ENCODE measurements around the gene CACNA1C. TPM values are rescaled to one million over a fixed set of nuclear protein-coding genes. Genes with fewer than 3 reads are reported as not detected.

The CACNA1C gene
- total and polyA plus RNA-seq, 2 donors (not counting 1 experiment from before 2014, with no cell fraction given) = 0.01 to 0.02 TPM

GRCh38 chr12:2319136-2319535 is 266.3 kb downstream of the CACNA1C start:
- DNase-seq (no peak), ATAC-seq (ENCODE audit: low read depth) (no peak)
- H3K79me2 ChIP-seq (ENCODE audit: control insufficient read depth, insufficient read depth, low read length) = no peaks in the 10 kb centered on the region
- H3K27me3 ChIP-seq (replicated peaks in 1 of 4; ENCODE audit: control extremely low read depth in 1 of 4, control insufficient read depth in 3 of 4, insufficient read depth in 4 of 4, low read length in 3 of 4) = peaks cover 0 to 5% (median 3%) of the 10 kb centered on the region in 4 experiments
- ChIA-PET CTCF (no interaction called here), POLR2A (no interaction called here)
- no peak overlapping the region for H3K27ac ChIP-seq (ENCODE audit: low read length in 2 of 2)
- TF ChIP-seq, protein P1, sequence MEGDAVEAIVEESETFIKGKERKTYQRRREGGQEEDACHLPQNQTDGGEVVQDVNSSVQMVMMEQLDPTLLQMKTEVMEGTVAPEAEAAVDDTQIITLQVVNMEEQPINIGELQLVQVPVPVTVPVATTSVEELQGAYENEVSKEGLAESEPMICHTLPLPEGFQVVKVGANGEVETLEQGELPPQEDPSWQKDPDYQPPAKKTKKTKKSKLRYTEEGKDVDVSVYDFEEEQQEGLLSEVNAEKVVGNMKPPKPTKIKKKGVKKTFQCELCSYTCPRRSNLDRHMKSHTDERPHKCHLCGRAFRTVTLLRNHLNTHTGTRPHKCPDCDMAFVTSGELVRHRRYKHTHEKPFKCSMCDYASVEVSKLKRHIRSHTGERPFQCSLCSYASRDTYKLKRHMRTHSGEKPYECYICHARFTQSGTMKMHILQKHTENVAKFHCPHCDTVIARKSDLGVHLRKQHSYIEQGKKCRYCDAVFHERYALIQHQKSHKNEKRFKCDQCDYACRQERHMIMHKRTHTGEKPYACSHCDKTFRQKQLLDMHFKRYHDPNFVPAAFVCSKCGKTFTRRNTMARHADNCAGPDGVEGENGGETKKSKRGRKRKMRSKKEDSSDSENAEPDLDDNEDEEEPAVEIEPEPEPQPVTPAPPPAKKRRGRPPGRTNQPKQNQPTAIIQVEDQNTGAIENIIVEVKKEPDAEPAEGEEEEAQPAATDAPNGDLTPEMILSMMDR (IDR thresholded peaks at IDR 0.05) = no peak
- no peak for TF ChIP-seq EZH2 (IDR thresholded peaks at IDR 0.05; ENCODE audit: borderline replicate concordance, insufficient read depth, low read depth, low read length, poor library complexity, severe bottlenecking)
- H3K9ac ChIP-seq (ENCODE audit: low read length) = no peak overlapping the region
- no peak overlapping the region for H3K4me2 ChIP-seq (replicated peaks; ENCODE audit: low read depth, low read length, poor library complexity, severe bottlenecking)
- WGBS (ENCODE audit: insufficient coverage) = 98% methylated on average over 10 of the region's 14 CpGs
- H3K36me3 ChIP-seq (replicated peaks in 1 of 2; ENCODE audit: control extremely low read depth in 1 of 2, control insufficient read depth in 1 of 2, extremely low read depth in 1 of 2, insufficient read depth in 2 of 2, low read length in 1 of 2) = no peaks in the 10 kb centered on the region
- intact Hi-C loops (cut with micrococcal nuclease) = no loop called here
- H3K4me1 Mint-ChIP-seq = no peaks in the 10 kb centered on the region
- no peaks in the 10 kb centered on the region for H4K20me1 ChIP-seq (ENCODE audit: control insufficient read depth, insufficient read depth, low read length, poor library complexity, severe bottlenecking)
- H3K9me3 ChIP-seq (ENCODE audit: control extremely low read depth in 1 of 3, control insufficient read depth in 2 of 3, insufficient read depth in 1 of 3, low read length in 2 of 3) = peaks cover 0 to 2% (median 0%) of the 10 kb centered on the region in 3 donors
- H3K4me1 ChIP-seq (ENCODE audit: control insufficient read depth in 2 of 2, insufficient read depth in 2 of 2, low read length in 2 of 2) = no peaks in the 10 kb centered on the region
- no peak overlapping the region for H3K4me3 Mint-ChIP-seq
- H3K27me3 Mint-ChIP-seq = peaks cover 30% of the 10 kb centered on the region
- no peak overlapping the region for H2AFZ ChIP-seq (ENCODE audit: insufficient read depth, low read depth, low read length, poor library complexity, severe bottlenecking)
- no peak overlapping the region for H3K4me3 ChIP-seq (ENCODE audit: control extremely low read depth in 1 of 5, extremely low read depth in 1 of 5, insufficient read depth in 1 of 5, low read depth in 2 of 5, low read length in 4 of 5)
- H3K27ac Mint-ChIP-seq = no peak overlapping the region
- peaks cover 4% of the 10 kb centered on the region for H3K9me3 Mint-ChIP-seq (ENCODE audit: insufficient read depth)

DNA sequence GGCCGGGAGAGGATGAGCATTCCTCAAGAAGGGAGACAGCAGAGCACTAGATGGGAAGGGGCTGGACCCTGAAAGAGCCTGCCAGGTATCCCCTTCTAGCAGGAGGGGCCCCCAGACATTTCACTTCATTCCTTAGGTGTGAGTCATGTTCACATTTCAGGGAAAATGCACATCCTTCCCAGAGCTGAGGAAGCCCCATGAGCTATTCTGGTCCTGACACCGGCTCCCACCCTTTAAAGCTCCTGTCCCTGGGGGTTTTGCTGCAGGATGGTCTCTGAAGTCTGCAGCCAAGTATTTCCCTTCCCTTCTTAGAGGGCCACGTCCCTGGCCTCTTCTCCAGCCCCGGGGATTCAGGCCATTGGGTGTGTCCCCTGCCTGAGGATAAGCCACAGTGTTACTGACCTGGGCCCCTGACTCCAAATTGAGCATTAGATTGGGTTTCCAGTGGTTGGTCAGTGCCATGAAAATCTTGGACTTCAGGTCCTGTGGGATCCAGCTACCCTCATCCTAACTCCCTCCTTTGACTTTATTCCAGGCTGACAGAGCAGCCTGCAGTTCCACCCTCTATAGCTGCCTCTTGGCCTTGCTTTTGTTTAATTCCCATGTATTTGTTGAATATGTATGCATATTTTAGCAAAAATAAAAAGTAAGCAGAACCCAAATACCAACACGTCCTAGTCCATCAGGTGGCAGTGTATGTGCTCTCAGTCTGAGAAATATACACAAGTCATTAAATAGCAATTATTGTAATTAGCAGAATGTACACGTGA is 267.1 kb downstream of the CACNA1C start:
- Histone ChIP-seq H3K4me2 (replicated peaks; ENCODE audit: low read depth, low read length, poor library complexity, severe bottlenecking) (no peak overlapping the region), H3K9me3 (ENCODE audit: control extremely low read depth in 1 of 3, control insufficient read depth in 2 of 3, insufficient read depth in 1 of 3, low read length in 2 of 3) (no peaks in the 10 kb centered on the region), H3K79me2 (ENCODE audit: control insufficient read depth, insufficient read depth, low read length) (no peaks in the 10 kb centered on the region), H2AFZ (ENCODE audit: insufficient read depth, low read depth, low read length, poor library complexity, severe bottlenecking) (no peak overlapping the region), H4K20me1 (ENCODE audit: control insufficient read depth, insufficient read depth, low read length, poor library complexity, severe bottlenecking) (no peaks in the 10 kb centered on the region), H3K27ac (ENCODE audit: low read length in 2 of 2) (no peak overlapping the region), H3K36me3 (replicated peaks in 1 of 2; ENCODE audit: control extremely low read depth in 1 of 2, control insufficient read depth in 1 of 2, extremely low read depth in 1 of 2, insufficient read depth in 2 of 2, low read length in 1 of 2) (no peaks in the 10 kb centered on the region), H3K4me3 (ENCODE audit: control extremely low read depth in 1 of 5, extremely low read depth in 1 of 5, insufficient read depth in 1 of 5, low read depth in 2 of 5, low read length in 4 of 5) (no peak overlapping the region), H3K9ac (ENCODE audit: low read length) (no peak overlapping the region), H3K27me3 (replicated peaks in 1 of 4; ENCODE audit: control extremely low read depth in 1 of 4, control insufficient read depth in 3 of 4, insufficient read depth in 4 of 4, low read length in 3 of 4) (peaks cover 0 to 6% (median 3%) of the 10 kb centered on the region in 4 experiments), H3K4me1 (ENCODE audit: control insufficient read depth in 2 of 2, insufficient read depth in 2 of 2, low read length in 2 of 2) (no peaks in the 10 kb centered on the region)
- no peak overlapping the region for H3K4me3 Mint-ChIP-seq
- ChIA-PET POLR2A (no interaction called here), CTCF (no interaction called here)
- no peak for DNase-seq
- 33% methylated on average over 3 of the region's 6 CpGs for WGBS (ENCODE audit: insufficient coverage)
- intact Hi-C loops (cut with micrococcal nuclease) = no loop called here
- no peak overlapping the region for H3K27ac Mint-ChIP-seq
- no peaks in the 10 kb centered on the region for H3K9me3 Mint-ChIP-seq (ENCODE audit: insufficient read depth)
- peaks cover 26% of the 10 kb centered on the region for H3K27me3 Mint-ChIP-seq
- TF ChIP-seq, protein P1 (IDR thresholded peaks at IDR 0.05) = no peak
- TF ChIP-seq EZH2 (IDR thresholded peaks at IDR 0.05; ENCODE audit: borderline replicate concordance, insufficient read depth, low read depth, low read length, poor library complexity, severe bottlenecking) = no peak
- no peak for ATAC-seq (ENCODE audit: low read depth)
- H3K4me1 Mint-ChIP-seq = no peaks in the 10 kb centered on the region

Data from B cell (primary cell).